Transverse colon (tissue), 3 donors: ENCODE measurements around the gene GPR68.

Experiments used
- CTCF ChIP-seq, 5 experiments: fragments of 200-600 bp in 3 of 5; fragments of 450-650 bp in 2 of 5; sonication (generic) in 3 of 5; IDR thresholded peaks; 1 replicate in 2 of 5; 2 replicates in 3 of 5; pipeline ENCODE4 v1.5.1; 2016 to 2017; ENCODE audit warnings: antibody characterized with exemption in 5 of 5, inconsistent platforms in 3 of 5, mild to moderate bottlenecking in 2 of 5, moderate library complexity in 1 of 5
- POLR2A ChIP-seq: fragments of 450-650 bp; IDR thresholded peaks from one replicate; pipeline ENCODE4 v1.6.1; 2016; ENCODE audit warnings: antibody characterized with exemption, mild to moderate bottlenecking, moderate library complexity

DNA sequence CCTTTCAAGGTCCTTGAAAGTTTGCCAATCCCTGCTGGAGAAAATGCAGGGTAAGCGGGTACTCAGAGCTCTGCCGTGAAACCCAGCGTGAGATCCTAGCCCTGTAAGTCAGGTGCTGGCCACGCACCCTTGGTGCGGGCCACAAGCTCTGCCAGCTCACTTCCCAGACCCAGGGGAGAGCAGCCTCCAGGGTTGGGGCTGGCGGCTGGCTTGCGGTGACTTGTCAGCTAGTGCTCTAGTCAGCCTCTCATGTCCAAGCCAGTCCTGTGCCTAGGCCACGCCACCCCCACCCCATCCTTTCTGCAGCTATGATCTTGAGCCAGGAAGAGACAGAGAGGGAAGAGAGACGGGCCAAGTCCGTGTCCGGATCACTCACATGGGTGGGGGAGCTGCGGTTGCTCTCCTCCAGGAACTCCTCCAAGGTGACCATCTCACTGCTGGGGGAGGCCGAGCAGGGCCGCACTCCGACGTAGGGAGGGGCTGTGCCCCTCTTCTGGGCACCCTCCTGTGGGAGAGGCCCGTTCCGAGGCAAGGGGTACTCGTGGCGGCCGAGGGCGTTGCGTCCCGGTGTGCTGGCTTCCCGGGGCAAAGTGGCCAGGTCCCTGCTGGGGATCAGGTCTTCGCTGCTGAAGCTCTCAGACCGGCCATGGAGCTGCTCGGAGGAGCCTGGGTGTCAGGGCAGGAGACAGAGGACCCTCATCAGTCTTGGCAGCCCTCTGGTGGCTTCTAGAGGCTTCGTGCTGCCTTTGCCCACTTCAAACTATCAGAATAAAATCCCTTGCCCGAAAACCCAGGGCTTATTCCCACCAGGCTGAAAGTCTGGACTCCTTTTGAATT is 33.3 kb upstream of the GPR68 start:
- TF ChIP-seq CTCF (IDR thresholded peaks at IDR 0.05) (no peak), POLR2A (no peak)
